ENCODE data around the gene SIRT2. TPM values are rescaled to one million over a fixed set of nuclear protein-coding genes. Genes with fewer than 3 reads are reported as not detected.

The SIRT2 gene
- total and polyA plus RNA-seq, 2 of the 13 experiments (the other 11 are each of a cell fraction or from before 2014, with no cell fraction given): 22.3 to 26.1 TPM

DNA sequence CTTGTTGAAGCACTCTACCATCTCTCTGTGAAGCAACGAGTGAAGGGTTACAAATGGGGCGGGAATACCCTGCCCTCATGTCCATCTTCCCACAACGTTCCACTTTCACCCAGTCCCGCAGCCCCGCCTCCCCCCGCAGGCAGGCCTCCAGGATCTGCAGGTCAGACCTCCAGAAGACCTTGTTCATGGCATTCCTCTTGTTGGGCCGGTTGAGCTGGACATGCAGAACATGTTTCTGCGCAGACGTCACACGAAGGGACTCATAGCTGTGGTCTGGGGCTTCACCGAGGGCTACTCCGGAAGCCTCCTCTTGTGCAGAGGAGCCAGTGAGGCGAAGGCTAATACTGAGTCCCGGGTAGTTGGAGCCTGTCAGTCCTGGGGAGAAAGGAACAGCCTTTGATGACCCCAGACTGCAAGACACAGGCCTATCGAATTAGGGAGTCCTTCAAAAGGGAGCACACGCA is 68.2 kb downstream of the SIRT2 start (continued):
- TF ChIP-seq ZSCAN12 (CRISPR knock-in tag; IDR thresholded peaks at IDR 0.05) (0 out of 2 replicates have a peak, but pooled peaks have one; percentile 30), ZZZ3 (CRISPR knock-in tag; IDR thresholded peaks at IDR 0.05; ENCODE audit: borderline replicate concordance) (no peak), ZNF577 (CRISPR knock-in tag; IDR thresholded peaks at IDR 0.05; ENCODE audit: borderline replicate concordance, low read depth) (no peak), SAFB2 (CRISPR knock-in tag; IDR thresholded peaks at IDR 0.05; ENCODE audit: borderline replicate concordance, low read depth) (no peak; the same call in 1 of the 2 replicates), ELK4 (CRISPR knock-in tag; IDR thresholded peaks at IDR 0.05; ENCODE audit: borderline replicate concordance) (no peak), THRA (CRISPR knock-in tag; IDR thresholded peaks at IDR 0.05; ENCODE audit: borderline replicate concordance) (no peak), ZBTB46 (CRISPR knock-in tag; IDR thresholded peaks at IDR 0.05; ENCODE audit: borderline replicate concordance) (no peak), HCFC1 (IDR thresholded peaks at IDR 0.05; ENCODE audit: low read depth, low read length) (no peak), STAG1 (CRISPR knock-in tag; IDR thresholded peaks at IDR 0.05) (peak; percentile 26; the same call in 1 of the 2 replicates), HOXA3 (CRISPR knock-in tag; IDR thresholded peaks at IDR 0.05) (no peak), SIN3A (IDR thresholded peaks at IDR 0.05; ENCODE audit: borderline replicate concordance, low read depth, low read length) (no peak; the same call in 1 of the 2 replicates), SNRNP70 (IDR thresholded peaks at IDR 0.05; ENCODE audit: low read depth, low read length) (no peak), NCOA5 (CRISPR knock-in tag; IDR thresholded peaks at IDR 0.05) (no peak), ZNF780A (CRISPR knock-in tag; IDR thresholded peaks at IDR 0.05) (no peak), ZBTB20 (CRISPR knock-in tag; IDR thresholded peaks at IDR 0.05; ENCODE audit: borderline replicate concordance, low read depth) (no peak), SMAD1 (CRISPR knock-in tag; IDR thresholded peaks at IDR 0.05; ENCODE audit: borderline replicate concordance, low read depth) (no peak)
- TF ChIP-seq, protein P1, sequence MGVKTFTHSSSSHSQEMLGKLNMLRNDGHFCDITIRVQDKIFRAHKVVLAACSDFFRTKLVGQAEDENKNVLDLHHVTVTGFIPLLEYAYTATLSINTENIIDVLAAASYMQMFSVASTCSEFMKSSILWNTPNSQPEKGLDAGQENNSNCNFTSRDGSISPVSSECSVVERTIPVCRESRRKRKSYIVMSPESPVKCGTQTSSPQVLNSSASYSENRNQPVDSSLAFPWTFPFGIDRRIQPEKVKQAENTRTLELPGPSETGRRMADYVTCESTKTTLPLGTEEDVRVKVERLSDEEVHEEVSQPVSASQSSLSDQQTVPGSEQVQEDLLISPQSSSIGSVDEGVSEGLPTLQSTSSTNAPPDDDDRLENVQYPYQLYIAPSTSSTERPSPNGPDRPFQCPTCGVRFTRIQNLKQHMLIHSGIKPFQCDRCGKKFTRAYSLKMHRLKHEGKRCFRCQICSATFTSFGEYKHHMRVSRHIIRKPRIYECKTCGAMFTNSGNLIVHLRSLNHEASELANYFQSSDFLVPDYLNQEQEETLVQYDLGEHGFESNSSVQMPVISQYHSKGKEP (CRISPR knock-in tag; IDR thresholded peaks at IDR 0.05): no peak
- TF ChIP-seq, protein P2, sequence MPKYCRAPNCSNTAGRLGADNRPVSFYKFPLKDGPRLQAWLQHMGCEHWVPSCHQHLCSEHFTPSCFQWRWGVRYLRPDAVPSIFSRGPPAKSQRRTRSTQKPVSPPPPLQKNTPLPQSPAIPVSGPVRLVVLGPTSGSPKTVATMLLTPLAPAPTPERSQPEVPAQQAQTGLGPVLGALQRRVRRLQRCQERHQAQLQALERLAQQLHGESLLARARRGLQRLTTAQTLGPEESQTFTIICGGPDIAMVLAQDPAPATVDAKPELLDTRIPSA (CRISPR knock-in tag; IDR thresholded peaks at IDR 0.05; ENCODE audit: borderline replicate concordance): no peak
- TF ChIP-seq, protein P3, sequence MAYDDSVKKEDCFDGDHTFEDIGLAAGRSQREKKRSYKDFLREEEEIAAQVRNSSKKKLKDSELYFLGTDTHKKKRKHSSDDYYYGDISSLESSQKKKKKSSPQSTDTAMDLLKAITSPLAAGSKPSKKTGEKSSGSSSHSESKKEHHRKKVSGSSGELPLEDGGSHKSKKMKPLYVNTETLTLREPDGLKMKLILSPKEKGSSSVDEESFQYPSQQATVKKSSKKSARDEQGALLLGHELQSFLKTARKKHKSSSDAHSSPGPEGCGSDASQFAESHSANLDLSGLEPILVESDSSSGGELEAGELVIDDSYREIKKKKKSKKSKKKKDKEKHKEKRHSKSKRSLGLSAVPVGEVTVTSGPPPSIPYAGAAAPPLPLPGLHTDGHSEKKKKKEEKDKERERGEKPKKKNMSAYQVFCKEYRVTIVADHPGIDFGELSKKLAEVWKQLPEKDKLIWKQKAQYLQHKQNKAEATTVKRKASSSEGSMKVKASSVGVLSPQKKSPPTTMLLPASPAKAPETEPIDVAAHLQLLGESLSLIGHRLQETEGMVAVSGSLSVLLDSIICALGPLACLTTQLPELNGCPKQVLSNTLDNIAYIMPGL (CRISPR knock-in tag; IDR thresholded peaks at IDR 0.05; ENCODE audit: borderline replicate concordance in 1 of 2, low read depth in 1 of 2): peak in 1 of 2 experiments; percentile 66; a peak in 2 of 4 replicates
- TF ChIP-seq, protein P4, sequence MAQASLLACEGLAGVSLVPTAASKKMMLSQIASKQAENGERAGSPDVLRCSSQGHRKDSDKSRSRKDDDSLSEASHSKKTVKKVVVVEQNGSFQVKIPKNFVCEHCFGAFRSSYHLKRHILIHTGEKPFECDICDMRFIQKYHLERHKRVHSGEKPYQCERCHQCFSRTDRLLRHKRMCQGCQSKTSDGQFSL (CRISPR knock-in tag; IDR thresholded peaks at IDR 0.05): no peak

All from HepG2 (cell line).